MG63 (cell line): ENCODE data around the gene SYNDIG1L. TPM values are rescaled to one million over a fixed set of nuclear protein-coding genes. Genes with fewer than 3 reads are reported as not detected.
"Not testable (repeated sequence)": the region's sequence is repeated elsewhere in the genome, so short reads cannot be mapped to it uniquely, and the experiment has no call there.

ENCODE experiments used
- DNase-seq: peaks from one replicate; pipeline ENCODE4 v3.0.0-alpha.2; 2020
- H3K27me3 ChIP-seq: fragments of 250-450 bp; sonication (Bioruptor Pico); 2 replicates; pipeline ENCODE4 v1.5.1; 2020; ENCODE audit warnings: mild to moderate bottlenecking, moderate library complexity
- H3K36me3 ChIP-seq: fragments of 250-450 bp; sonication (Bioruptor Pico); 2 replicates; pipeline ENCODE4 v1.5.1; 2020; ENCODE audit warnings: mild to moderate bottlenecking, moderate library complexity
- H3K4me3 ChIP-seq: fragments of 250-450 bp; sonication (Bioruptor Pico); 2 replicates; pipeline ENCODE4 v1.5.1; 2020; ENCODE audit warnings: mild to moderate bottlenecking, moderate library complexity
- H3K9me3 ChIP-seq: fragments of 250-450 bp; sonication (Bioruptor Pico); 2 replicates; pipeline ENCODE4 v1.5.1; 2020; ENCODE audit warnings: mild to moderate bottlenecking, moderate library complexity
- total RNA-seq: library from RNA; depleted of rRNA; stranded (reverse); fragments of >200 nt; shearing (Covaris generic); gene quantifications from 2 replicates; pipeline ENCODE4 v1.2.3, GENCODE V29; 2014; ENCODE audit warnings: low replicate concordance; rRNA removed

The SYNDIG1L gene
- not detected in 2 replicates for total RNA-seq

GRCh38 chr14:74426202-74426582 lies at the start of gene SYNDIG1L:
Gene SYNDIG1L, minus strand, starts transcription at chr14:74426210. Its CDS starts 16,466 bp downstream, at chr14:74409744.
- H3K27me3 ChIP-seq = peaks cover 8% of the 10 kb centered on the region
- DNase-seq = no peak
- H3K36me3 ChIP-seq = no peaks in the 10 kb centered on the region
- no peak within 1 kb of the TSS for H3K4me3 ChIP-seq
- no peaks in the 10 kb centered on the region for H3K9me3 ChIP-seq

GRCh38 chr14:74475678-74476077 lies 49.7 kb upstream of the SYNDIG1L start:
- H3K36me3 ChIP-seq = no peaks in the 10 kb centered on the region
- H3K27me3 ChIP-seq = no peaks in the 10 kb centered on the region
- peak; percentile 20 for DNase-seq
- no peak overlapping the region for H3K4me3 ChIP-seq
- H3K9me3 ChIP-seq = no peaks in the 10 kb centered on the region

DNA sequence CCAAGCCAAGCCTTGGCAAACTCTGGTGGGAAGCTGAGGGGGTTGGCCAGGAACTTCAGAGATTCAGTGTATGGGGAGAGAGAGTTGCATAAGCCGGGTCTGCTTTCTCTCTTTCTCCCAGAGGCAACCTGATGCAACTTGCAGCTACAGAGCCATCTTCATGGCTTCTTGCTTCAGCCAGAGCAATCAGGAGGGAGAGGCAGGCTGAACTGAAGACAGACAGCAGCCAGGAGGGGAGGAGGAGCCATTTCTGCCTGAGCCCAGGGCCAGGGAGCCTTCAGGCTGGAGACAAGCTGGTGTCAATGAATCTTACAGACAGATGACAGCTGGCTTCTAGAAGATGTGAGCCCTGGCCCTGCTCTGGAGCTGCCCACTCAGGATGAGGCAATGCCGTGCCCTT lies 48.4 kb upstream of the SYNDIG1L start:
- H3K4me3 ChIP-seq = no peak overlapping the region
- H3K27me3 ChIP-seq = no peaks in the 10 kb centered on the region
- no peak for DNase-seq
- no peaks in the 10 kb centered on the region for H3K36me3 ChIP-seq
- no peaks in the 10 kb centered on the region for H3K9me3 ChIP-seq

DNA sequence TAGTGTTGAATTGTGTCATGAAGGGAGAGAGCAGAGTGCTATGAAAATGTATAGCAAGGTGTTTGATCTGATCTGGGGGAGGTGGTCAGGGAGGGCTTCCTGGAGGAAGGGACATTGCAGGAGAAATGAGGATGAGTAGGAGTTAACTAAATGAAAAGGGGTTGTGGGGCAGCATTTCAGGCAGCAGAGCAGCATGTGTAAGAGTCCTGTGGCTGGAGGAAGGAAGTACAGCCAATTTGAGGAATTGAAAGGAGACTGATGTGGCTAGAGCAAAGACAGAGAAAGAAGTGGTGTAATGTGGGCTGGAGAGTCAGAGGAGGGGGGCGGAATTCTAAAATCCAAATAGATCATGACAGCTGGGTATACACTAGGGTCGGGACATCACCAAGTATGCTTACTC lies 46.6 kb upstream of the SYNDIG1L start:
- H3K27me3 ChIP-seq = no peaks in the 10 kb centered on the region
- H3K36me3 ChIP-seq = no peaks in the 10 kb centered on the region
- H3K4me3 ChIP-seq = no peak overlapping the region
- DNase-seq = no peak
- H3K9me3 ChIP-seq = no peaks in the 10 kb centered on the region

- DNase-seq = peak; percentile 53
- H3K36me3 ChIP-seq = no peaks in the 10 kb centered on the region
- H3K9me3 ChIP-seq = no peaks in the 10 kb centered on the region
- H3K27me3 ChIP-seq = no peaks in the 10 kb centered on the region
- no peak overlapping the region for H3K4me3 ChIP-seq
These were observed 43.8 kb upstream of the SYNDIG1L start for GRCh38 chr14:74469548-74470518.

- Histone ChIP-seq H3K9me3 (no peaks in the 10 kb centered on the region), H3K27me3 (no peaks in the 10 kb centered on the region), H3K4me3 (no peak overlapping the region), H3K36me3 (no peaks in the 10 kb centered on the region)
- no peak for DNase-seq
These were observed 42.5 kb upstream of the SYNDIG1L start for GRCh38 chr14:74468513-74468912.

DNA sequence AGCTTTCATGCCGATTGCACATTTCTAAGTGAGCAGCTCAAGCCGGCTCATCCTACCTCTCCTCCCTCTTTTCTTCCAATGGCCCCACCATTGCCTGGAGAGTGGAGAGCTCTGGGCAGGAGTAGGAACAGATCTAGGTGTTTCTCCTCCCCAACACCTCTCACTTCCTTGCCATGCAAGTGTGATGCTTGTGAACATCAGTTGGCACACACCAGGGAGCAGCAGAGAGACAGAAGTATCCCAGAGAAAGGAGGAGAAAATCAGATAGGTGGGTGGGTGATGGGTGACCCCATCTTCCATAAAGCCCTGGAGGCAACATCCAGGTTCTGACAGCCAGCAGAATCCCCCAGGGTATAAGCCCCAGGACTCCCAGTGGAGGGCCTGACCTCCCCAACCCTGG lies 39.3 kb upstream of the SYNDIG1L start:
- no peak for DNase-seq
- Histone ChIP-seq H3K4me3 (no peak overlapping the region), H3K27me3 (no peaks in the 10 kb centered on the region), H3K36me3 (no peaks in the 10 kb centered on the region), H3K9me3 (no peaks in the 10 kb centered on the region)

GRCh38 chr14:74464785-74465184 lies 38.8 kb upstream of the SYNDIG1L start:
- Histone ChIP-seq H3K4me3 (no peak overlapping the region), H3K9me3 (no peaks in the 10 kb centered on the region), H3K27me3 (no peaks in the 10 kb centered on the region), H3K36me3 (no peaks in the 10 kb centered on the region)
- no peak for DNase-seq

GRCh38 chr14:74463697-74464096 lies 37.7 kb upstream of the SYNDIG1L start:
- Histone ChIP-seq H3K9me3 (no peaks in the 10 kb centered on the region), H3K4me3 (no peak overlapping the region), H3K36me3 (no peaks in the 10 kb centered on the region), H3K27me3 (no peaks in the 10 kb centered on the region)
- no peak for DNase-seq

DNA sequence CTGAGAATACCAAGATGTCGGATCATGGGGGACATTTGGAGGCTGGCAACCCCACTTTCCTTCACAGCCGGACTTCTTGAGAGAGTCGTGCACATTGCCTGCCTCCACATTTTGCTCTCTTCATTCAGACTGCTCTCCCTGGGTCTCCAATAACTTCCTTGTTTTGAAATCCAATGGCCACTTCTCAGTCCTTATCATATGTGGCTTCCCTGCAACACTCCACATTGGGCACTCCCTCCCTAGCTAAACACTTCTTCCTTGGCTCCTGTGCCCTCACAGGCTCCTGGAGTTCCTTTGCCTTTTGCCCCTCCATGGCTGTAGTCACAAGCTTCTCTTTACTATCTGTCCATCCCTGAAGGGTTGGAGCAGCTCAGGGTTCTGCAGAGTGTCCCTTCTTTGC lies 37.0 kb upstream of the SYNDIG1L start:
- Histone ChIP-seq H3K27me3 (no peaks in the 10 kb centered on the region), H3K36me3 (no peaks in the 10 kb centered on the region), H3K4me3 (no peak overlapping the region), H3K9me3 (no peaks in the 10 kb centered on the region)
- DNase-seq = no peak

DNA sequence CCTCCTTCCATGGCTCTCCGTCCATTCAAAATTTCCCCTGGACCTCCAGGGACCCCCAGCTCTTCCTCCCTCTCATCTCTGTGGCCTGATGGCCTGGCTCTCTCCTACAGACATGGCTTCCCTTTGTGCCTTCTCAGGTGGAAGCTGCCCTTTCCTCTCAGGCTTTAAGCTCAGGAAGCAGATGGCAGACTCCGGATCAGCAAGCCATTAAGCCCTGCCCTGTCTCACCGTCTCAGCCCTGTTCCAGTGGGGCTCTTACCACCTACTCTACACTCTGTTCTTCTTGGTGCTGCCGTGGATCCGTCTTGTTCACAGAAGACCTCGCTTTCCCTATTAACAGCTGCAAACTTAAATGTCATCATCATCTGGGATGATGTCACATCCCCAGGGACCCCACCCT lies 34.0 kb upstream of the SYNDIG1L start:
- Histone ChIP-seq H3K27me3 (no peaks in the 10 kb centered on the region), H3K9me3 (no peaks in the 10 kb centered on the region)
- DNase-seq = no peak

GRCh38 chr14:74459289-74459946 lies 33.4 kb upstream of the SYNDIG1L start:
- Histone ChIP-seq H3K36me3 (no peaks in the 10 kb centered on the region), H3K9me3 (no peaks in the 10 kb centered on the region), H3K27me3 (no peaks in the 10 kb centered on the region), H3K4me3 (no peak overlapping the region)
- DNase-seq = peak; percentile 69

More for the DNA sequence above, 34.0 kb upstream of the SYNDIG1L start:
- Histone ChIP-seq H3K4me3 (no peak overlapping the region), H3K36me3 (no peaks in the 10 kb centered on the region)

DNA sequence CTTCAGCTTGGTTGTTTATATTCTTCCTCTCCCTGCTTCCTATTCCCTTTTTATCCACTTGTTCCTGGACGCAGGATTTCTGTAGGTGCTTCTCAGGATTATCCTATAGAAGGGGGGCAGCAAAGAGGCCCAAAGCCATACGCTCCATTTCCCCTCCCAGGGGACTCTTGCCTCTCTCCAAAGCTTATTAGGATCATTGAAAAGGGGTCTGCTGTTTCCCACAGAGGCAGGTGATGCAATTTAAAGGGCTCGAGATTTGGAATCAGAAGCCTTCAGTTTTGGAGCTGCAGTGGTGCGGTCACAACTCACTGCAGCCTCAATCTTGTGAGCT lies 31.5 kb upstream of the SYNDIG1L start:
- no peaks in the 10 kb centered on the region for H3K27me3 ChIP-seq
- H3K9me3 ChIP-seq = no peaks in the 10 kb centered on the region
- H3K4me3 ChIP-seq = no peak overlapping the region
- H3K36me3 ChIP-seq = no peaks in the 10 kb centered on the region
- no peak for DNase-seq

DNA sequence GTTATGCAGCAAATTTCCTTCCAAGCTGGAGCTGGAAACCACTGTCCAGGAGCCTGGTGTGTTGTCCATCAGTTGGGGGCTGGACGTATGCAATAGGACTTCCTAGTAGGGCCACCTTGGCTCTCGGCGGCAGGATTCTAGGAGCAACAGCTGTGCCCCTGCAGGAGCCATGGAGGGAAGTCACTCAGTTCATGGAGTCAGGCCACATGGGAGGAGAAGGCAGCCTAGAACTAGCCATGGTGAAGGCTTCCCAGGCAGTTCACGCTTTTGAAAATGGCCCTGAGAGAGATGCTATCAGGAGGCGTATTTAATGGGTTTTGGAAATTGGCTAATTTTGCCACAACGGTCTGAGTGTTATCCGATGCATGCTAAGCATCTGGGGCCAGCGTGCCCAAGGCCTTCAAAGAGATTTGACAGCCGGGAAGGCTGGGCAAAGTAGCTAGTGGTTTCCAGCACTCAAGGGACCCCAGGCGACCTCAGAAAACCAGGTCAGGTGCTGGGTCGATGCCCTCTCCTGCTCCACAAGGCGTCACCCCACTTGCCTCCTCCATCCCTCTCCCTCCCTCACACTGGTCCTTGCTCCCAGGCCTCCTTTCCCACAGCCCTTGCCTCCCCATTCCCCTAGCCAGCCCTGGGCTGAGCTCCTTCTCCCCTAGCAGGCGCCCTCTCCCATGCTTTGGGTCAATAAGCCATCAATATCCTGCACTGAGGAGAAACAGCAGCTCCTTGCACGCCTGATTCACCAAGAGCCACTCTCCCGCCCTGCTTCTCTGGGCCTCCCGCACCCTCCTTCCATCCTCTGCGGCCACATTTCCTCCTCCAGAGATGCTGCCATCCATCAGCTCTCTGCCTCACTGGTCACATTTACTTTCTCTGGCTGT lies 30.9 kb upstream of the SYNDIG1L start:
- no peak overlapping the region for H3K4me3 ChIP-seq
- H3K9me3 ChIP-seq = no peaks in the 10 kb centered on the region
- no peaks in the 10 kb centered on the region for H3K27me3 ChIP-seq
- DNase-seq = no peak
- H3K36me3 ChIP-seq = no peaks in the 10 kb centered on the region

- H3K9me3 ChIP-seq, DNase-seq, H3K36me3 ChIP-seq, H3K27me3 ChIP-seq, H3K4me3 ChIP-seq: not testable (repeated sequence)
These were observed 28.4 kb upstream of the SYNDIG1L start for GRCh38 chr14:74454397-74454796.

DNA sequence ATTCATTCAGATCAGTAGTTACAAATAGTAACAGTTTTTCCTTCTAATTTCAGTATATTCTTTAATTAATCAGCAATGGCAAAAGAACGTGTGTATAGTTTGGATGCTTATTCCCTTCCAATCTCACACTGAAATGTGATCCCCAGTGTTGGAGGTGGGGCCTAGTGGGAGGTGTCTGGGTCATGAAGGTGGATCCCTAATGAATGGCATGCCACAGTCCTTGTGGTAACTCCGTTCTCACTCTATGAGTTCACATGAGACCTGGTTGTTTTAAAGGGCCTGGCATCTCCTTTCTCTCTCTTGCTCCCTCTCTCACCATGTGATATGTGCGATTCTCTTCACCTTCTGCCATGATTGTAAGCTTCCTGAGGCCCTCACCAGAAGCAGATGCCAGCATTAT lies 18.9 kb upstream of the SYNDIG1L start:
- H3K36me3 ChIP-seq = no peaks in the 10 kb centered on the region
- no peak overlapping the region for H3K4me3 ChIP-seq
- H3K9me3 ChIP-seq = no peaks in the 10 kb centered on the region
- no peaks in the 10 kb centered on the region for H3K27me3 ChIP-seq
- DNase-seq = no peak

- DNase-seq = no peak
- Histone ChIP-seq H3K9me3 (no peaks in the 10 kb centered on the region), H3K27me3 (no peaks in the 10 kb centered on the region), H3K36me3 (no peaks in the 10 kb centered on the region), H3K4me3 (no peak overlapping the region)
These were observed 16.7 kb upstream of the SYNDIG1L start for GRCh38 chr14:74442757-74443156.
